Right atrium auricular region (tissue), 2 donors: ENCODE data around the gene ERN1. TPM values are rescaled to one million over a fixed set of nuclear protein-coding genes. Genes with fewer than 3 reads are reported as not detected.

Experiments used
- DNase-seq: peaks from one replicate; pipeline ENCODE4 v3.0.0-alpha.2; 2019; ENCODE audit warnings: low spot score
- H3K27ac ChIP-seq, 2 donors: fragments of 200-600 bp; sonication (generic); 1 replicate in 1 of 2; 2 replicates in 1 of 2; pipeline ENCODE4 v1.5.1; 2016 to 2019
- H3K27me3 ChIP-seq, 2 donors: fragments of 200-600 bp; sonication (generic); one replicate each; pipeline versions ENCODE4 v1.5.1 to v1.6.0; 2017 to 2019
- H3K36me3 ChIP-seq: fragments of 200-600 bp; sonication (generic); one replicate; pipeline ENCODE4 v1.5.1; 2016
- H3K4me1 ChIP-seq, 2 donors: fragments of 200-600 bp; sonication (generic); one replicate each; pipeline versions ENCODE4 v1.5.1 to v1.6.0; 2017 to 2019
- H3K4me3 ChIP-seq, 2 donors: fragments of 200-600 bp; sonication (generic); 1 replicate in 1 of 2; 2 replicates in 1 of 2; pipeline ENCODE4 v1.5.1; 2017 to 2019; ENCODE audit warnings: mild to moderate bottlenecking in 1 of 2, moderate library complexity in 1 of 2
- H3K9me3 ChIP-seq, 2 donors: fragments of 200-600 bp; sonication (generic); one replicate each; pipeline ENCODE4 v1.5.1; 2019
- CTCF ChIP-seq, 2 donors: fragments of 200-600 bp; sonication (generic); IDR thresholded peaks; one replicate each; pipeline ENCODE4 v1.5.1; 2019; ENCODE audit warnings: antibody characterized with exemption in 2 of 2
- total RNA-seq, 2 donors: library from RNA; depleted of rRNA; stranded (reverse); fragments of >200 nt; gene quantifications; one replicate each; pipeline ENCODE4 v1.1.0, GENCODE V29; 2016

The ERN1 gene
- total RNA-seq, 2 donors from 2014 or later, result 7.0 to 11.9 TPM

- no peak for TF ChIP-seq CTCF (IDR thresholded peaks at IDR 0.05)
- Histone ChIP-seq H3K4me3 (no peak overlapping the region), H3K27ac (peak overlapping the region; percentile 92 to 95), H3K27me3 (no peaks in the 10 kb centered on the region), H3K36me3 (peaks cover 13% of the 10 kb centered on the region), H3K9me3 (no peaks in the 10 kb centered on the region), H3K4me1 (peaks cover 0 to 68% of the 10 kb centered on the region in 2 donors)
- DNase-seq, result no peak
These were observed 23.8 kb upstream of the ERN1 start for GRCh38 chr17:64153565-64154312.

- TF ChIP-seq CTCF (IDR thresholded peaks at IDR 0.05), result peak in 1 of 2 donors; percentile 20
- peak overlapping the region; percentile 73 to 95 for H3K27ac ChIP-seq
- DNase-seq, result no peak
- peaks cover 13% of the 10 kb centered on the region for H3K36me3 ChIP-seq
- no peaks in the 10 kb centered on the region for H3K27me3 ChIP-seq
- H3K4me3 ChIP-seq, result no peak overlapping the region
- no peaks in the 10 kb centered on the region for H3K9me3 ChIP-seq
- peaks cover 0 to 69% of the 10 kb centered on the region in 2 donors for H3K4me1 ChIP-seq
These were observed 22.6 kb upstream of the ERN1 start for GRCh38 chr17:64152428-64153125.

- Histone ChIP-seq H3K4me1 (peaks cover 0 to 66% of the 10 kb centered on the region in 2 donors), H3K27ac (peak overlapping the region; percentile 12 to 49)
- TF ChIP-seq CTCF (IDR thresholded peaks at IDR 0.05), result no peak
These were observed 21.0 kb upstream of the ERN1 start for GRCh38 chr17:64151016-64151368.

GRCh38 chr17:64150237-64151015 is 20.5 kb upstream of the ERN1 start:
- no peak for TF ChIP-seq CTCF (IDR thresholded peaks at IDR 0.05)
- Histone ChIP-seq H3K27ac (peak overlapping the region; percentile 12 to 49), H3K4me3 (no peak overlapping the region), H3K4me1 (peaks cover 0 to 61% of the 10 kb centered on the region in 2 donors), H3K9me3 (no peaks in the 10 kb centered on the region), H3K36me3 (peaks cover 13% of the 10 kb centered on the region), H3K27me3 (no peaks in the 10 kb centered on the region)
- DNase-seq, result peak; percentile 62

More at GRCh38 chr17:64151016-64151368, 21.0 kb upstream of the ERN1 start:
- Histone ChIP-seq H3K36me3 (peaks cover 13% of the 10 kb centered on the region), H3K9me3 (no peaks in the 10 kb centered on the region), H3K27me3 (no peaks in the 10 kb centered on the region), H3K4me3 (no peak overlapping the region)
- DNase-seq, result peak; percentile 26

- Histone ChIP-seq H3K9me3 (no peaks in the 10 kb centered on the region), H3K27me3 (no peaks in the 10 kb centered on the region), H3K27ac (peak overlapping the region in 1 of 2 donors; percentile 97), H3K36me3 (peaks cover 13% of the 10 kb centered on the region), H3K4me3 (no peak overlapping the region), H3K4me1 (peaks cover 0 to 55% of the 10 kb centered on the region in 2 donors)
- no peak for DNase-seq
- no peak for TF ChIP-seq CTCF (IDR thresholded peaks at IDR 0.05)
These were observed 19.3 kb upstream of the ERN1 start for GRCh38 chr17:64149196-64149595.
